HEK293 (cell line): ENCODE results near the gene EXD3.

Source experiments
- CTCF ChIP-seq: fragments of 450-650 bp; formaldehyde crosslinking; IDR thresholded peaks from 2 replicates; pipeline ENCODE4 v1.5.1; 2016; ENCODE audit warnings: missing biosample characterization, missing genetic modification characterization
- KLF16 ChIP-seq: fragments of 450-650 bp; formaldehyde crosslinking; IDR thresholded peaks from 2 replicates; pipeline ENCODE4 v1.5.1; 2017; ENCODE audit warnings: missing biosample characterization, missing genetic modification characterization
- ZFP3 ChIP-seq: fragments of 450-650 bp; formaldehyde crosslinking; IDR thresholded peaks from 2 replicates; pipeline ENCODE4 v1.5.1; 2016; ENCODE audit warnings: low read depth, missing biosample characterization, missing genetic modification characterization
- ZNF426 ChIP-seq: fragments of 450-650 bp; formaldehyde crosslinking; IDR thresholded peaks from 2 replicates; pipeline ENCODE4 v1.5.1; 2017; ENCODE audit warnings: missing biosample characterization, missing genetic modification characterization, mild to moderate bottlenecking, inconsistent platforms, moderate library complexity
- ZNF521 ChIP-seq: fragments of 450-650 bp; formaldehyde crosslinking; IDR thresholded peaks from 2 replicates; pipeline ENCODE4 v1.5.1; 2017; ENCODE audit warnings: missing biosample characterization, mild to moderate bottlenecking, missing genetic modification characterization
- ZNF529 ChIP-seq: fragments of 450-650 bp; formaldehyde crosslinking; IDR thresholded peaks from 2 replicates; pipeline ENCODE4 v1.5.1; 2017; ENCODE audit warnings: missing genetic modification characterization, missing biosample characterization; ENCODE audit not compliant: insufficient replicate concordance
- ZNF530 ChIP-seq: fragments of 450-650 bp; formaldehyde crosslinking; IDR thresholded peaks from 2 replicates; pipeline ENCODE4 v1.5.1; 2016; ENCODE audit warnings: low read depth, missing biosample characterization, missing genetic modification characterization
- ZNF549 ChIP-seq: fragments of 450-650 bp; IDR thresholded peaks from 2 replicates; pipeline ENCODE4 v1.5.1; 2018; ENCODE audit warnings: missing biosample characterization, missing genetic modification characterization, mild to moderate bottlenecking, inconsistent platforms, moderate library complexity
- ZNF561 ChIP-seq: fragments of 450-650 bp; IDR thresholded peaks from 2 replicates; pipeline ENCODE4 v1.5.1; 2018; ENCODE audit warnings: missing biosample characterization, missing genetic modification characterization, borderline replicate concordance
- ZNF623 ChIP-seq: fragments of 450-650 bp; formaldehyde crosslinking; IDR thresholded peaks from 2 replicates; pipeline ENCODE4 v1.5.1; 2016; ENCODE audit warnings: missing biosample characterization, missing genetic modification characterization
- ZNF776 ChIP-seq: fragments of 450-650 bp; formaldehyde crosslinking; IDR thresholded peaks from 2 replicates; pipeline ENCODE4 v1.5.0; 2017; ENCODE audit warnings: missing biosample characterization, missing genetic modification characterization, borderline replicate concordance
- ZNF791 ChIP-seq: fragments of 450-650 bp; formaldehyde crosslinking; IDR thresholded peaks from 2 replicates; pipeline ENCODE4 v1.5.1; 2016; ENCODE audit warnings: missing biosample characterization, missing genetic modification characterization
- TF ChIP-seq, protein P1 (sequence below): fragments of 450-650 bp; formaldehyde crosslinking; IDR thresholded peaks from 2 replicates; pipeline ENCODE4 v1.5.1; 2017; ENCODE audit warnings: missing biosample characterization, missing genetic modification characterization

GRCh38 chr9:137433349-137433915, 10.5 kb upstream of the EXD3 start:
- TF ChIP-seq ZNF426 (no peak), KLF16 (tag by site-specific recombination) (no peak), CTCF (tag by site-specific recombination) (no peak), ZNF561 (tag by site-specific recombination) (no peak), ZNF623 (no peak), ZNF549 (tag by site-specific recombination) (no peak), ZNF521 (no peak), ZNF791 (no peak), ZFP3 (tag by site-specific recombination) (no peak), ZNF529 (no peak), ZNF530 (tag by site-specific recombination) (no peak), ZNF776 (tag by site-specific recombination) (no peak)
- TF ChIP-seq, protein P1, sequence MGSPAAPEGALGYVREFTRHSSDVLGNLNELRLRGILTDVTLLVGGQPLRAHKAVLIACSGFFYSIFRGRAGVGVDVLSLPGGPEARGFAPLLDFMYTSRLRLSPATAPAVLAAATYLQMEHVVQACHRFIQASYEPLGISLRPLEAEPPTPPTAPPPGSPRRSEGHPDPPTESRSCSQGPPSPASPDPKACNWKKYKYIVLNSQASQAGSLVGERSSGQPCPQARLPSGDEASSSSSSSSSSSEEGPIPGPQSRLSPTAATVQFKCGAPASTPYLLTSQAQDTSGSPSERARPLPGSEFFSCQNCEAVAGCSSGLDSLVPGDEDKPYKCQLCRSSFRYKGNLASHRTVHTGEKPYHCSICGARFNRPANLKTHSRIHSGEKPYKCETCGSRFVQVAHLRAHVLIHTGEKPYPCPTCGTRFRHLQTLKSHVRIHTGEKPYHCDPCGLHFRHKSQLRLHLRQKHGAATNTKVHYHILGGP: no peak
